GM19452 (cell line): Measurements from ENCODE around the gene R3HDM2.
A peak's percentile ranks its signal among the peaks of the same experiment; 100 is the strongest.
"Not testable (repeated sequence)": the region's sequence is repeated elsewhere in the genome, so short reads cannot be mapped to it uniquely, and the experiment has no call there.

Experiments used
- ATAC-seq: cut with Tn5 transposase; IDR thresholded peaks from one replicate; pipeline ENCODE4 v1.9.1; 2021; ENCODE audit not compliant: unreplicated experiment

Gene R3HDM2

DNA sequence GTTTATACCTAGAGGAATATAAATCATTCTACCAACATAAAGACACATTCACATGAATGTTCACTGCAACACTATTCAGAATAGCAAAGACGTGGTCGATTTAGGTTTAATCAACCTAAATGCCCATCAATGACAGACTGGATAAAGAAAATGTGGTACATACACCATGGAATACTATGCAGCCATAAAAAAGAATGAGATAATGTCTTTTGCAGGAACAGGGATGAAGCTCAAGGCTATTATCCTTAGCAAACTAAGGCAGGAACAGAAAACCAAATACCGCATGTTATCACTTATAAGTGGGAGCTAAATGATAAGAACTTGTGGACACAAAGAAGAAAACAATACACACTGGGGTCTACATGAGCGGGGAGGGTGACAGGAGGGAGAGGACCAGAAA, 94.5 kb downstream of the R3HDM2 start:
- not testable (repeated sequence) for ATAC-seq

DNA sequence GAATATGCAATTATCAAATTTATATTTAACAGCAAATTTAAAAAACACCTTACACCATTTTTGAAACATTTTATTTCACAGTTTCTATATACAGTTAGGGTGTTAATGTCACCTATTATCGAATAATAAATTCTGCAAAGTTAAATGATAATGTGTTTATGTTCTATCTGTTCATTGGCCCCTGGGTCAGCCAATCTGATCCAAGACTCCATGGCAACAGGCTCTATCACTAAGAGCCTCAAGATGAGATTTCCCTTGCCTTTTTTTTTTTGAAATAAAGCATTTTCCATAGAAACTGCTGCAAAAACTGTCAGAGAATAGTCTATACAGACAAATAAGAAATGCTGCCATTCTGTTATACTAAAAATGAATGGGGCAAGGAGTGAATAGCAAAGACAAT, 96.6 kb downstream of the R3HDM2 start:
- ATAC-seq, result no peak

DNA sequence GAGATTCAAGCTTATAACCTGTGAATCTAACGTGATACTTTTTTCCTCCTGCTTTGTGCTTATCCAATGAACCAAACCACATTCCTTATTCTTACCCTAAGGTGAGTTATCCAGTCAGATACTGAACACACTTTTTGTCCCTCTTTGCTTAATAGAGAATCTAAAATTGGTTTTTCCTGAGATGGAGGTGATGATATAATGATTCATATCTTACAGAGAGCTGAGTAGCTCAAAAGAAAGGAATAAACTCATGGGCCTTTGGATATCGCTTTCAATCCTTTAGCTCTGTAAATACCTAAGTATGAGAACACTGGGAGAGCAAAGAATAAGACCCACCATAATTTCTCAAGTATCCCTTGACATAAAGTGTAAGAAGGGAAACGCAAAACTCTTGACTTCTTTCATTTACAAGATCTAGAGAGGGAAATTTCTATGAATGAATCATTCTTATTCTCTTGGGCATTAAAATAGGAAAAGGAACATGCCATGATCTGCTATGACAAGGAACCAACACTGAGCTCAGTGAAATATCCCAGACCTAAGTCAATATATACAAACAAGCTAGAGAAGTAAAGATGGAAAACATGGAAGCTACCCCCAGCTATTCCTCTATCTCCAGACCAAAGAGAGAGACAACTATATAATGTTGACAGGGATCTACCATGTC, 98.1 kb downstream of the R3HDM2 start:
- no peak for ATAC-seq

DNA sequence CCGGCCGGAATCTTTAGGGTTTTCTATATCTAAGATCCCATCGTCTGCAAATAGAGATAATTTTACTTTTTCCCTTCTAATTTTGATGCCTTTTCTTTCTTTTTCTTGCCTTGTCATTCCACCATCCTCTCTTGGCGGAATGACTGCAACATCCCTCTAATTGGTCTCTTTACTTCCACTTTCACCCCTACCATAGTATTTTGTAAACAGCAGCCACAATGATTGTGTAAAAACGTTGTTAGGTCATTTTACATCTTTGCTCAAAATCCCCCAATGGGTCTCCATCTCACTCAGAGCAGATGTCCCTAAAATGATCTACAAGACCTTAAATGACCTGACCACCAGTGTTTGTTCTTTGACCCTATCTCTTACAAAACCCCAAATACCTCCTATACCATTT, 99.9 kb downstream of the R3HDM2 start:
- no peak for ATAC-seq

DNA sequence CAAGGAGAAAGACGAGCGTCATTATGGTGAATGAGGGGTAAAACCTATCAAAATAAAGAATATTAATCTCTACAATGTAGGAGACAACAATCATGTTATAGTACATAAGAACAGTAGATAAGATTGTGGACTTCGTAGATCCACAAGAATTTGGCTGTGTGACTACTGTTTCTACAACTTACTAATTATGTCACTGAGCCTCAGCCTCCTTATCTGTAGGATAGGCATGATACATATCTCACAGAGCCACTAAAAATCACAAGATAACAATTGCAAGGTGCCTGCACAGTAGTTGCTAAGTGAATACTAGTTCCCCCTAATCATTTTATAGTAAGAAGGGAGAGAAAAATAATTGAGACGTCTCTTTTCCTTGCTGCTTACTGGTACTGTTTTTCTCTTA, 101.6 kb downstream of the R3HDM2 start:
- ATAC-seq, result no peak

DNA sequence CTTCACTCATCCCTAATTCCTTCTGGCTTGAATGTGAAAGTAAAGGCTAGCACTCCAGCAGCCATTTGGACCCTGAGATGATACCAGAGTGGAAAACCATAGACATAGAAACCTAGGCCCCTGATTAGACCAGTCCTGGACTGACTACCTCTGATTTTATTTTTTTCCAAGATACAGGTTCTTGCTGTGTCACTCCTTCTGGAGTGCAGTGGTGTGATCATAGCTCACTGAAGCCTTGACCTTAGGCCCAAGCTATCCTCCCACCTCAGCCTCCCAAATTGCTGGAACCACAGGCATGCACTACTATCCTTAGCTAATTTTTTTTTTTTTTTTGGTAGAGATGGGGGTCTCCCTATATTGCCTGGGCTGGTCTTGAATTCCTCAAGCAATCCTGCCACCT, 105.4 kb downstream of the R3HDM2 start:
- ATAC-seq, result no peak

DNA sequence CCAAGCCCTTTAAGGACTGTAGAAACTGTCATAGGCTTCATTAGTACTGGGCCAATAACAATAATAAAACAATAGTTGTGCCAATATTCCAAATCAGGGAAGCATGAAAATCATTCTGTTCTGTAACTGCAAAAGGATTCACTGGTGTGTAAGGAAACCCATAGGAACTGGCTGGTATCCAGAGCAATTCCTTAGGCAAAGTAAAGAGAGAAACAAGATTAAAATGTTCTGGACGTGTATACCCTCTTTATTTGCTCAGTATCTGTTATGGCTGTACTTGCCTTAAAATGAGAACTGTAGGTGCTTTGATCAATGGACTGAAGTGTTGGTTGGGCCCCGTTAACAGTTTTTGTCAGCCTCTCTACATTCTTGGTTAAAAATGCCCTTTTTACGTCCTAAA, 107.4 kb downstream of the R3HDM2 start:
- no peak for ATAC-seq

DNA sequence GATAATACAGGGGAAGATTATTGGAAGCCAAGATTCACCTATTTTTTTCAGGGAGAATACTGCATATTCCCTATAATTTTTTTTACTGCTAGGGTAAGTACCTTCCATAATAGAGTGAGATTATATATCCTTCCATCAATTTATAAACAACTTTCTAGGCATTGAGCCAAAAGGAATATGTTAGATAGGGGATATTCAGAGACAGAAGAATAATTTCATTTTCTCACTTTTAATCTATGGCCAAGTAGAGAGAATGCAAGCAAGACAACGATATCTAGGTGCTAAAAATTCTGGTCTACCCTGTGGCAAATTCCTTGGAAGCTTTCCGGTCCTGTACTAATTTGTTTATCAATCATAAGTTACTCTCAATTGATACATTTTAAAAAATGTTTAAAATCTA, 110.2 kb downstream of the R3HDM2 start:
- ATAC-seq, result no peak

DNA sequence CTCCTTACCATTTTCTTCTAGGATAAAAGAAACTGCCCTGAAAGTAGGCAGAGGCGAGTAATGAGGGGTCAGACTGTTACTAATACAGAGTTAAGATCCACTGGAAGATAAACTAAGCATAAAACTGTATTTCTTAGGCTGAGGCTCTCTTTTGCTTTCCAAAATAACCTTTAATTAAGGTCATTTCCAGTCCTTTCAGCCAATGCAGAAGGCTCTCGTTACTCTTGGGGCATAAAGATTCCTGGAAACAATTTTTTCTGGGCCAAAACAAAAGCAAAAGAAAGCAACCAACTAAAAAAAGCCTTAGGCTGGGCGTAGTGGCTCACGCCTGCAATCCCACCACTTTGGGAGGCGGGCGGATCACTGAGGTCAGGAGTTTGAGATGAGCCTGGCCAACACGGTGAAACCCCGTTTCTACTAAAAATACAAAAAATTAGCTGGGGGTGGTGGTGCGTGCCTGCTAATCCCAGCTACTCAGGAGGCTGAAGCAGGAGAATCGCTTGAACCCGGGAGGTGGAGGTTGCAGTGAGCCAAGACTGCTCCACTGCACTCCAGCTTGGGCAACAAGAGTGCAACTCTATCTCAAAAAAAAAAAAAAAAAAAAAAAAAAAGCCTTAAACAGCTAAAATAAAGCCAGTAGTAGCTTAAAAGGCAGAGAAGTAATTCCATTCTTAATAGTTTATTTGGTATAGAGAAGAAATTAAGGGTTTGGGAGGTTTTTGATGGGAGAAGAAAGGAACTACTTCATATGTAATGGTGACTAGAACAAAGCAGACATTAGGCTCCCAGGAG, 111.0 kb downstream of the R3HDM2 start:
- no peak for ATAC-seq

DNA sequence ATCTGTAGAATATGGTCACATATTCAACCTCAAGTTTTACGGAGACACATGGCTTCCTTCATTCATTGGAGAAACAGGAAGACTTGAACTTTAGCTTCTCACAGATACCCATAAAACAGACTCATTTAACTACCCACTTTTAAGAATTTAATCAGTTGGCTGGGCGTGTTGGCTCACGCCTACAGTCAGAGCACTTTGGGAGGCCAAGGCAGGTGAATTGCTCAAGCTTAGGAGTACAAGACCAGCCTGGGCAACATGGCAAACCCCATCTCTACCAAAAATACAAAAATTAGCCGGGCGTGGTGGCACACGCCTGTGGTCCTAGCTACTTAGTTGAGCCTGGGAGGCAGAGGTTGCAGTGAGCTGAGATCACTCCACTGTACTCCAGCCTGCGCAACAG, 115.2 kb downstream of the R3HDM2 start:
- no peak for ATAC-seq

DNA sequence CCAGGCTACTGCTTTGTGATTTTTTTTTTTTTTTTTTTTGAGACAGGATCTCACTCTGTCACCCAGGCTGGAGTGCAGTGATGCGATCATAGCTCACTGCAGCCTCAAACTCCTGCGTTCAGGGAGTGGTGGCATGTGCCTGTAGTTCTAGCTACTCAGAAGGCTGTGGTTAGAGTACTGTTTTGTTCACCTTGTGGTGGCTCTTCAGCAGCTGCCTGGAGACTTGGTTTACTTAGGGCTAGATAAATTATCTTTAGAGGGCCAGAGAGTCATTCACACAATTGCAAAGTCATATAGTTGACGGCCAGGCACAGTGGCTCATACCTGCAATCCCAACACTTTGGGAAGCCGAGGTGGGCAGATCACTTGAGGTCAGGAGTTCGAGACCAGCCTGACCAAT, 118.6 kb downstream of the R3HDM2 start:
- not testable (repeated sequence) for ATAC-seq

DNA sequence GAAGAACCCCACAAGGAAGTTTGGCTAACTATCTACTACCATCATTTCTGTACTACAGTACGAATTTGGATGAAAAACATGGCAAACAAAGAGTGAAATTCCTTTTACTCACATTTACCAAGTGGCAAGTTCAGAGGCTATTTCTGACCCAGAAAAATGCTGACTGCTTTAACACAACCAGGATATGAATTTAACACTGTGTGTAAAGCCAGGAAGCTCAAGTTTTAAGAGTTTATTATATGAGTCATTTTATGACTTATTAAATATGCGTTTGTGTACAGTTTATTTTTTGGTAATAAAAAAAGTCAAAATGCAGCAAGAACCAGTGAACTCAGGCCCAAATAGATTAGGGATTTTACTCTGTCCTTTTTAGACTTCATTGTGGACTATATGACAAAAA, 121.4 kb downstream of the R3HDM2 start:
- ATAC-seq, result no peak

DNA sequence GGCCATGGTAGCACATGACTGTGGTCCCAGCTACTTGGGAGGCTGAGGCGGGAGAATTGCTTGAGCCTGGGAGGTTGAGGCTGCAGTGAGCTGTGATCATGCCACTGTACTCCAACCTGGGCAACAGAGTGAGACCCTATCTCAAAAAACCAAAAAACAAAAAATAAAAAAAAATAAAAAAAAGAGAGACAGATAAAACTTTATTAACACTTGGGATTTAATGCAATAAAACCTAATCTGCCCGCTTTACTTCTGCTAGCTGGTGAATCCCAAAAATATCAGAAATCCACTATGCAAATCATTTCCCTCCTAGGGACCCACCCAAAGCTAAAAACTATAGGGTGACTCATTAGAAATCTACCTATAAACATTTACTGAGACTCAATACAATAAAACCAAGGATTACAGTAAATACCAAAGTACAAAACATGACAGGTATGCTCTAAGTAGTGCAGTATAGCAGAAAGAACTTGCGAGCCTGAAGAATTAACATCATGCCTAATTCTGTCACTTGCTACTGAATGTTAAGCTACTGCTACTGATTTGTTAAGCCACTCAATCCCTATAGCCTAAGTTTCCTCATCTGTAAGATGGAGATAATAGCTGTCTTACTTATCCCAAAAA, 129.8 kb downstream of the R3HDM2 start:
- no peak for ATAC-seq

DNA sequence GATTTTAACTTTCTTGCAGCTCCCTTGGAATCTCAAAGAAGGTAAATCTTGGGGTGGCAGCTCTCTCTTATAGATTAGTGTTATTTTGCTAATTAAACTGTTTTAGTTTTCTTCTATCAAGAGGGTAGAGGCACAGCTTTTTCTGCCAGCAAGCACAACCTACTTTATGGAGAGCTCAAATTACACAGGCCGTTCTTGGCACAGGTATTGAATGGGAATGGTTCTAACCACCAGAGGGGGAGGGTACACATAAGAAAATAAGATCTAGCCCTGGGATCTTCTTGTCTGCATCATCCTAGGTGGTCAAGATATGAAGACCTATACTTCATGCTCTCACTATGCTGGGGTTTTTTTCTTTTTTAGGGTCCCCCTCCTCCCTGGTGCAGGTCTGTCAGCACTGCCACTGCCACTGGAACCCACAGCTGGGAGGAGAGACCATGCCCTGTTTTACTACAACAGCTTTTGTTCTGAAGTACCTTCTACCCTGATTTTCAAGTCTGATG, 131.3 kb downstream of the R3HDM2 start:
- ATAC-seq, result no peak

DNA sequence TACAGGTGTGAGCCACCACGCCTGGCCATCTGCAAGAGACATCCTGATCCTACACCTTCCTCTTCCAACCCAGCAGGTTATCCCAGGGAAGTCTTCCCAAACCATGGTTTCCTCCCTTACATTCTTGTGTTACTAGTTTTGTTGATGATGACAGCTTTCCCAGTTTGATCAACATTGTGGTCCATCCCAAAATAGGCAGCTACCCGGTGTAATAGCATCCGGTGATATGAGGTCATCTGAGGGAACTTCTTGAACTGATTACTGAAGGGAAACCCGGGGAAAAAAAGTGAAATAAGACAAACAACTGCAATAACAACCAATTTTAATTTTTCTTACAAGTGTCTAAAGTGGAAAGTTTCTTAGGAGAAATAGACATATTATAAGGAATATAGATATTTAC, 134.6 kb downstream of the R3HDM2 start:
- no peak for ATAC-seq

DNA sequence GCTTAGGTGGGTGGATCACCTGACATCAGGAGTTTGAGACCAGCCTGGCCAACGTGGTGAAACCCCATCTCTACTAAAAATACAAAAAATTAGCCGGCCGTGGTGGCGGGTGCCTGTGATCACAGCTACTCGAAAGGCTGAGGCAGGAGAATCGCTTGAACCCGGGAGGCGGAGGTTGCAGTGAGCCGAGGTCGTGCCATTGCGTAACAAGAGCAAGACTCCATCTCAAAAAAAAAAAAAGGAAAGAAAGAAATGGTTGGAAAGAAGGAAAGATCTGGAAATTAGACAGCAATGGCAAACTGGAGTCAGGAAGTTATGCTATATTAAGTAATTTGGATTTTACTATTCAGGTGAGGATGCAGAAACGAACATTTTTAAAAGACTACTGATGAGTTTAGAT, 148.8 kb downstream of the R3HDM2 start:
- not testable (repeated sequence) for ATAC-seq

DNA sequence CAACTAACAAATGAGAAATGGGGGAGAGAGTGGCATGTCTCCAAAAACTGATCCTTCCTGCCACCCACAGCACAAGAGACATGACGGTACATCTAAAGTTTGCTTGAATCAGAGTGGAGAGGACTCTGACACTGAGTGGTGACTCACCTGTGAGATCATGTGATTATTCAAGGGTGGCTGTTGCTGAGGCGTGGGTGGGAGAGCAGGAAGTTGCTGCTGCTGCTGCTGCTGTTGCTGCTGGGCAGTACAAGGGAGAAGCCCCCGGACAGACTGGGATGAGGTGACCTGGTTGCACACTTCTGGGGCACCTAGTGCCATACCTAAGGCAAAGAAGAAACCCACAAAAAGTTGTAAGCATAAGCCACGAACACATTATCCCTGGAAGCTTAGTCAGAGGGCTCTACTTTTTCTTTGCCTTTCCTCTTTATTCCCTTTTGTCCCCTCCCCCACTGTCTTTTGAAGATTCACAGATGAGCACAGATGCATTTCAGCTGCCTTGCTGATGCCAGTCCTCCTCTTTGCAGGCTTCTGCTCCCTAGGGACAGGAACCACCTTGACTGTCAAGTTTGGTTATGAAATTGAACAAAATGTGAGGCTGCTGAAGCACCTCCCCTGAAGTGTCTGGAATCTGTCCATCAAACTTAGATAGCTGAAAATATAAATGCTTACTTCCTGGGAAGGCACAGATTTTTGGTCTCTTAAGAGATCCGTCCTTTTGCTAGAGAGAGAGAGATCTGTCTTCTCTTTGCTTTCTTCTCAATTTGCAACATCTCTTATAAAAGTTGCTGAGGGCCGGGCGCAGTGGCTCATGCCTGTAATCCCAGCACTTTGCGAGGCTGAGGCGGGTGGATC, 150.4 kb downstream of the R3HDM2 start:
- ATAC-seq, result peak; percentile 89

DNA sequence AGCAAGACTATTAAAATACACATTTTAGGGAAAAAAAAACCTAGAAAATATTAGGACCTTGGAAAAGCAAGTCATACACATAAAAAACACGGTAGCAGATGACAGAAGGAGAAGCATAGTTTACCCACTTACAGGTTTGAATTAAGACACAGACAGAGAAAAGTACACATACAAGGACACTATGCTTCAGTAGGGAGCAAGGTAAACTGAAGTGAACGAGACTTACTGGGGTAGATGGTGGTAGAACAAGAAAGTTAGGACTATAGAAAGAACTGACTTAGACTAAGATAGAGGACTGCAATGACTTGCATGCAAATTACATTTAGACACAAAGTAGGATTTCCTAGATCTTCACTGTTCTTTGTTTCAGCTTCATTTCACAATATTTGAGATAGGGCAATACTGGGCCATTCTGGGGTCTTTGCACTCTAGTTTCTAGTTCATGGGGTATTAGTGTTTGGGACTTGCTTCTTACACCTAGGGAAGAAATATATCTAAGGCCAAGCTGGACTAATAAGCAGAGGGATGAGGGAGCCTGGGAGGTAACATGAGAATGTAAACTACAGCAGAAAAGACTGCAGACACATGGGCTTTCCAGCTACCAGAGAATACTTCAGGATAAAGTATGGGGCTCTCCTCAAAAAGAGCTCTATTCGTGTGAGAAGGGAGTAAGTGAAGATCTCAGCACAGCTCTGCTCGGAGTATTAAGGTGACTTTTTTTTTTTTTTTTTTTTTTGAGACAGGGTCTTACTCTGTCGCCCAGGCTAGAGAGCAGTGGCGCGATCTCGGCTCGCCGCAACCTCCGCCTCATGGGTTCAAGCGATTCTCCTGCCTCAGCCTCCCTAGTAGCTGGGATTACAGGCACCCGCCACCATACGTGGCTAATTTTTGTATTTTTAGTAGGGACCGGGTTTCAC, 152.1 kb downstream of the R3HDM2 start:
- no peak for ATAC-seq

DNA sequence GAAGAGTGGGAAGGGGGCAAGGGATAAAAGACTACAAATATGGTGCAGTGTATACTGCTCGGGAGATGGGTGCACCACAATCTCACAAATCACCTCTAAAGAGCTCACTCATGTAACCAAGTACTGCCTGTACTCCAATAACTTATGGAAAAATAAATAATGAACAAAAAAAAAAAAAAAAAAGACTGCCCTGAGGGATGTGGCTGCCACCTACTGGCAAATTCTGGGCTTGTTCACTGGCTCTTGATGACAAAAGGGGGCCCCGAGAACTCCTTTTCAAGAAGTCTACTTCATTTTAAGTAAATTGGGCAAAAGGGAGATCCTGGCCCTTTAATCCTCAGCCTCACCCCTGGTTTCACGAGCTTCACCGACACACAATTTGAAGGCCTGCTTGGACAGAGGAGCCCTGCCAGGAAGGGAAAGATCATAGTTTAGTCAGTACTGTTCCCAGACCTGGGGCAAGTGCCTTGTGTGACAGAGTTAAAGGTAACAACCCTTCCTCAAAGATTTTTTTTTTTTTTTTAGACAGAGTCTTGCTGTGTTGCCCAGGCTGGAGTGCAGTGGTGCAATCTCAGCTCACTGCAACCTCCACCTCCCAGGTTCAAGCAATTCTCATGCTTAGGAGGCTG, 153.8 kb downstream of the R3HDM2 start:
- ATAC-seq, result no peak

DNA sequence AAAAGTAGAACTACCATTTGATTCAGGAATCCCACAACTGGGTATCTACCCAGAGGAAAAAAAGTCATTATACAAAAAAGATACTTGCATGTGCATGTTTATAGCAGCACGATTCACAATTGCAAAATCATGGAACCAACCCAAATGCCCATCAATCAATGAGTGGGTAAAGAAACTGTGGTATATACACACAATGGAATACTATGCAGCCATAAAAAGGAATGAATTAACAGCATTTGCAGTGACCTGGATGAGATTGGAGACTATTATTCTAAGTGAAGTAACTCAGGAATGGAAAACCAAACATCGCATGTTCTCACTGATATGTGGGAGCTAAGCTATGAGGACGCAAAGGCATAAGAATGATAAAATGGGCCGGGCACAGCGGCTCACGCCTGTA, 154.6 kb downstream of the R3HDM2 start:
- not testable (repeated sequence) for ATAC-seq
